Measurements from ENCODE around the gene ERFL.

ERFL gene

DNA sequence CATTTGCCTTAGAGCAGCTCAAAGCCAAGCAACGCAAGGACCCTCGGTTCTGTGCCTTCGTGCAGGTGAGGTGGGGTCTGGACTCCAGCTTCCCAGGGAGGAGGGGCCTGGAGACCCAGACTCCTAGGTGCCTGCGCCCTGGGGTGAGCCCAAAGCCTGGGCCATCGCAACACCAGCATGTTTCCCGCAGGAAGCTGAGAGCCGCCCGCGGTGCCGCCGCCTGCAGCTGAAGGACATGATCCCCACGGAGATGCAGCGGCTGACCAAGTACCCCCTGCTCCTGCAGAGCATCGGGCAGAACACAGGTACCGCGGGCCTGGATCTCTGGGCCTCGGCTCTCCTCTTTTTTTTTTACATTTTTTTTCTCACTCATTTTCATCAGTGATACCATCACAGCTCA lies 25.7 kb downstream of the ERFL start:
- no peaks in the 10 kb centered on the region for H4K20me1 ChIP-seq (ENCODE audit: insufficient read depth)

DNA sequence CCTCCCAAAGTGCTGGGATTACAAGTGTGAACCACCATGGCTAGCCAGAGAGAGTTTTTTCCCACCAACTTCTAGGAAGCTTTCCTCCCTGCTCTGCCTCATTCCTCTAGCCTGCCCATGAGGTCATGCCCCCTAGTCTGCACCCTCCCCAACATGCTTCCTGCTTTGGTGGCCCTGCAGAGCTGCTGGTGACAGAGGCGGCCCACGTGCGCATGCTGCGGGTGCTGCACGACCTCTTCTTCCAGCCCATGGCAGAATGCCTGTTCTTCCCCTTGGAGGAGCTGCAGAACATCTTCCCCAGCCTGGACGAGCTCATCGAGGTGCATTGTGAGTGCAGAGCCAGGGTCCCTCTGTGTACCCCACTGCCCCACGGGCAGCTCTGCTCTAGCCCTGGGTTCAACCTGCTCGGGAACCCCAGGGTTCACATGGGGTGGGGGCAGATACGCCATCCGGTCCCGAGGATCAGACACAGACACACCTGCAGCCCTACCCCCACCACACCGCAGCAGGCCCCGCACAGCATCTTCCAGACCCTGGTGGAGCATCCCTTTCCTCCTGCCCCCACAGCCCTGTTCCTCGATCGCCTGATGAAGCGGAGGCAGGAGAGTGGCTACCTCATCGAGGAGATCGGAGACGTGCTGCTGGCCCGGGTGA lies 26.4 kb downstream of the ERFL start:
- Histone ChIP-seq H3K79me2 (ENCODE audit: insufficient read depth, low read depth) (no peaks in the 10 kb centered on the region), H3K27ac (no peak overlapping the region), H4K20me1 (ENCODE audit: insufficient read depth) (no peaks in the 10 kb centered on the region), H3K4me3 (IDR thresholded peaks at IDR 0.05; ENCODE audit: insufficient read depth, low read depth, low read length) (no peak overlapping the region), H3K36me3 (ENCODE audit: insufficient read depth) (no peaks in the 10 kb centered on the region; the same call in 1 of the 2 replicates), H3K9ac (no peak overlapping the region), H3K4me1 (ENCODE audit: low read depth, poor library complexity, severe bottlenecking) (no peaks in the 10 kb centered on the region), H3K4me2 (no peak overlapping the region), H2AFZ (ENCODE audit: low read depth) (no peak overlapping the region), H3K27me3 (ENCODE audit: insufficient read depth, low read depth) (no peaks in the 10 kb centered on the region)
- TF ChIP-seq, protein P1, sequence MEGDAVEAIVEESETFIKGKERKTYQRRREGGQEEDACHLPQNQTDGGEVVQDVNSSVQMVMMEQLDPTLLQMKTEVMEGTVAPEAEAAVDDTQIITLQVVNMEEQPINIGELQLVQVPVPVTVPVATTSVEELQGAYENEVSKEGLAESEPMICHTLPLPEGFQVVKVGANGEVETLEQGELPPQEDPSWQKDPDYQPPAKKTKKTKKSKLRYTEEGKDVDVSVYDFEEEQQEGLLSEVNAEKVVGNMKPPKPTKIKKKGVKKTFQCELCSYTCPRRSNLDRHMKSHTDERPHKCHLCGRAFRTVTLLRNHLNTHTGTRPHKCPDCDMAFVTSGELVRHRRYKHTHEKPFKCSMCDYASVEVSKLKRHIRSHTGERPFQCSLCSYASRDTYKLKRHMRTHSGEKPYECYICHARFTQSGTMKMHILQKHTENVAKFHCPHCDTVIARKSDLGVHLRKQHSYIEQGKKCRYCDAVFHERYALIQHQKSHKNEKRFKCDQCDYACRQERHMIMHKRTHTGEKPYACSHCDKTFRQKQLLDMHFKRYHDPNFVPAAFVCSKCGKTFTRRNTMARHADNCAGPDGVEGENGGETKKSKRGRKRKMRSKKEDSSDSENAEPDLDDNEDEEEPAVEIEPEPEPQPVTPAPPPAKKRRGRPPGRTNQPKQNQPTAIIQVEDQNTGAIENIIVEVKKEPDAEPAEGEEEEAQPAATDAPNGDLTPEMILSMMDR (conservative IDR thresholded peaks at IDR 0.05; ENCODE audit: low read depth, low read length) = no peak

More for the DNA sequence above, 25.7 kb downstream of the ERFL start:
- TF ChIP-seq, protein P1 (conservative IDR thresholded peaks at IDR 0.05; ENCODE audit: low read depth, low read length) = no peak
- no peak overlapping the region for H2AFZ ChIP-seq (ENCODE audit: low read depth)
- no peaks in the 10 kb centered on the region for H3K4me1 ChIP-seq (ENCODE audit: low read depth, poor library complexity, severe bottlenecking)
- H3K4me3 ChIP-seq (IDR thresholded peaks at IDR 0.05; ENCODE audit: insufficient read depth, low read depth, low read length) = no peak overlapping the region
- no peaks in the 10 kb centered on the region for H3K27me3 ChIP-seq (ENCODE audit: insufficient read depth, low read depth)
- H3K36me3 ChIP-seq (ENCODE audit: insufficient read depth) = no peaks in the 10 kb centered on the region; the same call in 1 of the 2 replicates
- no peak overlapping the region for H3K27ac ChIP-seq
- no peak overlapping the region for H3K9ac ChIP-seq
- H3K79me2 ChIP-seq (ENCODE audit: insufficient read depth, low read depth) = no peaks in the 10 kb centered on the region
- H3K4me2 ChIP-seq = no peak overlapping the region

DNA sequence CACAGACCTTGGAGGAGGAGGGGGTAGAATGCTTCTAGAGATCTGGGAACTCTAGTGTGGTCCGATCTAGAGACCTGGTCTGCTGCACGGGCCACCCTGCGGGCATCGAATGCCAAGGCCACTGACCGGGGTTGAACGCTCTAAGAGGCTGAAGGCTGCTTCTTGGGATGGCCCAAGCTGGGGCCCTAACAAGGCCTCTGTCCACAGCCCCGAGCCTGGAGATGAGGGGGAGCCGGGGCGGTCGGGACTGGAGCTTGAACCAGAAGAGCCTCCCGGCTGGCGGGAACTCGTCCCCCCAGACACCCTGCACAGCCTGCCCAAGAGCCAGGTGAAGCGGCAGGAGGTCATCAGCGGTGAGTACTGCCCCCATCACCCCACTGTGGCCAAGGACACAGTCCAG lies 30.0 kb downstream of the ERFL start:
- no peaks in the 10 kb centered on the region for H3K4me1 ChIP-seq (ENCODE audit: low read depth, poor library complexity, severe bottlenecking)
- no peaks in the 10 kb centered on the region for H4K20me1 ChIP-seq (ENCODE audit: insufficient read depth)
- H3K27ac ChIP-seq = no peak overlapping the region
- H2AFZ ChIP-seq (ENCODE audit: low read depth) = no peak overlapping the region
- TF ChIP-seq, protein P1 (conservative IDR thresholded peaks at IDR 0.05; ENCODE audit: low read depth, low read length) = no peak
- H3K4me2 ChIP-seq = no peak overlapping the region
- H3K27me3 ChIP-seq (ENCODE audit: insufficient read depth, low read depth) = no peaks in the 10 kb centered on the region
- no peak overlapping the region for H3K4me3 ChIP-seq (IDR thresholded peaks at IDR 0.05; ENCODE audit: insufficient read depth, low read depth, low read length)
- no peak overlapping the region for H3K9ac ChIP-seq
- no peaks in the 10 kb centered on the region; the same call in 1 of the 2 replicates for H3K36me3 ChIP-seq (ENCODE audit: insufficient read depth)
- no peaks in the 10 kb centered on the region for H3K79me2 ChIP-seq (ENCODE audit: insufficient read depth, low read depth)

DNA sequence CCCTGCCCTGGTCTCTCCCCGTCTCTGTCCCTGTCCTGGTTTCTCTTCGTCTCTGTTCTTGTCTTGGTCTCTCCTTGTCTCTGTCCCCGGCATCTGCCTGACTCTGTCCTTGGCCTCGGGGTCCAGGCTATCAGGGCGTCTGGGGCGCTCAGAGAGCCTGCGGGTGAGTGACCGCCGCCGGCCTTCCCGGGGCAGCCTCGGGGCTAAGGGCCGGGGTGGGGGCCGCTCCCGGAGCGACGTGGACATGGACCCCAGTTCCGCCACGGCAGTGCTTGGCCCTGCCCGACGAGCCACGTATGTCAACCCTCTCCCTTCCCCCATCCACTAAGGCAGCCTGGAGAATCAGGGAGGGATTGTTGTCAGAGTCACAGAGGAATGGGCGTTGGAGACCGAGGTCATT lies 30.4 kb downstream of the ERFL start:
- TF ChIP-seq, protein P1 (conservative IDR thresholded peaks at IDR 0.05; ENCODE audit: low read depth, low read length) = no peak
- H3K36me3 ChIP-seq (ENCODE audit: insufficient read depth) = no peaks in the 10 kb centered on the region; the same call in 1 of the 2 replicates

More for the DNA sequence above, 30.4 kb downstream of the ERFL start:
- no peaks in the 10 kb centered on the region for H3K79me2 ChIP-seq (ENCODE audit: insufficient read depth, low read depth)
- H3K27ac ChIP-seq = no peak overlapping the region
- no peaks in the 10 kb centered on the region for H3K27me3 ChIP-seq (ENCODE audit: insufficient read depth, low read depth)
- H4K20me1 ChIP-seq (ENCODE audit: insufficient read depth) = no peaks in the 10 kb centered on the region
- no peak overlapping the region for H3K4me2 ChIP-seq
- no peak overlapping the region for H3K9ac ChIP-seq
- no peak overlapping the region for H2AFZ ChIP-seq (ENCODE audit: low read depth)
- H3K4me1 ChIP-seq (ENCODE audit: low read depth, poor library complexity, severe bottlenecking) = no peaks in the 10 kb centered on the region
- H3K4me3 ChIP-seq (IDR thresholded peaks at IDR 0.05; ENCODE audit: insufficient read depth, low read depth, low read length) = no peak overlapping the region

All from KMS-11 (cell line).